Measurements from ENCODE around the gene PEX10. TPM values are rescaled to one million over a fixed set of nuclear protein-coding genes. Genes with fewer than 3 reads are reported as not detected.
"Not testable (repeated sequence)": the region's sequence is repeated elsewhere in the genome, so short reads cannot be mapped to it uniquely, and the experiment has no call there.

PEX10 gene
- polyA plus RNA-seq (ENCODE audit: insufficient read length): 18.0 TPM

DNA sequence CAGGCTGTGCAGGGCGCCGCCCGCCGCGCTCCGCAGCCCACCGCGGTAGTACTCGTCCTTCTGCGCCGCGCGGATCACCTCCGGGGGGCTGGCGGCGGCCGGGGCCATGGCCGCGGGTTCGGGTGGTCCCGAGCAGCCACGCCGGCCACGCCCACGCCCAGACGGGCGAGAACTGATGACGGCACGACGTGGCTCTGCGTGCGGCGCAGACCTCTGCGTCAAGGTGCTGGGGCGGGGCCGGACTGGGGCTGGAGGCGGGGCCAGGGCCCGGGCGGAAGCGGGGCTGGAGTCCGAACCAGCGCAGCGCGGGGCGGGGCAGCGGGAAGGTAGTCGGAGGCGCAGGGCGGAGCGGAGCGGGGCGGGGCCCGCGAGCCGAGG is at the start of gene PEX10:
TSS of gene PEX10 (minus strand) at position 170 of the 378 bp plus-strand sequence. CDS start at position 108, 62 bp downstream.
- DNase-seq (ENCODE audit: low read depth): peak; percentile 79

DNA sequence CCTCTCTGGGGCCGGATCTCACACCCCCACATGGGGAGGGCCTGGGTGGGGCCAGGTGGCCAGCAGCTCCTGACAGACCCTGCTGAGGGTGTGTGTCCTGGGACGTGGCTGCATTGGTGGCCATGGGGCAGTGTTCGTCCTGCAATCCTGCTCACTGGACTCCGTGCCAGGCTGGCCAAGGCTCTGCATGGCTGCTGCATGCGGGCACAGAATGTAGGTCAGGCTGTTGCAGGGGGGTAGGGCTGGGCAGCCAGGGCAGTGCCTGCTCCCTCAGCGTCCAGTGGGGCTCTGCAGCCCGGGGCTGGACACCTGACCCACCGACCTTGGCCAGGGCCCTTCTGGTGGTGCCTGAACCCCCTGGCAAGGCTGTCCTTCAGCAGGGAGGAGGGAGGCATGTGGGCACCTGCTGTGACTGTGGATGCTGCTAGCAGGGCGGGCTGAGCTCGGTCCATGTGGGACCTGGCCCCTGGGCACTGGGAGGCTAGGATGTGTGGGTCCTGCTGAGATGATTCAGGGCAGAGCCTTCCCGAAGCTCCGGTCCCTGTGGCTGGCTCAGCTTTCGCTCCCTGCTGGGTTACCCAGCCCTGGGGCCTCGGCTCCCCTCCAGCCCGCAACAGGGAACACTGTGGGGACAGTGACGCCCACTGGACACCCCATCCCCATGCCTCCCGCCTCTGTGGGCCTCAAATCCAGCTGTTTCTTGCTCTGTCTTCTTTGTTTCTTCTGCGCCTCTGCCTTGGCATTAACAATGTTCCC is 48.8 kb upstream of the PEX10 start:
- DNase-seq (ENCODE audit: low read depth): no peak

DNA sequence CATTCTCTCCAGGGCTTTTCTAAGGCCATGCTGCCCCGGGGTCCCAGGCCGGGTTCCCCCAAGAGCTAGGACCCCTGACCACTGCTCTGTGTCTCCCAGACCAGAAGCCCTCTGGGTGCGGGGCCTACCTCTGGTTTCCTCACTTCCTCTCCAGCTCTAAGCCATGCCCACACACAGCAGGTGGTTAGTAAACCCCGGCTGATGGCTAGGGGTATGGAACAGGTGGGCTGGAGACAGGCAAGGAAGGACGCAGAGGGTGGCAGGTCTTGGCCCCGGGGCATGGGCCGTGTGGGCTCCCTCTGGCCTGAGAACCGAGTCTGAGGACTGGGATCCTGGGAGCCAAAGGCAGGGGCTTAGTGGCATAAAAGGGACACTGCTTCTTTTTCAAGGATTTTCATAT is 47.8 kb upstream of the PEX10 start:
- no peak for DNase-seq (ENCODE audit: low read depth)

DNA sequence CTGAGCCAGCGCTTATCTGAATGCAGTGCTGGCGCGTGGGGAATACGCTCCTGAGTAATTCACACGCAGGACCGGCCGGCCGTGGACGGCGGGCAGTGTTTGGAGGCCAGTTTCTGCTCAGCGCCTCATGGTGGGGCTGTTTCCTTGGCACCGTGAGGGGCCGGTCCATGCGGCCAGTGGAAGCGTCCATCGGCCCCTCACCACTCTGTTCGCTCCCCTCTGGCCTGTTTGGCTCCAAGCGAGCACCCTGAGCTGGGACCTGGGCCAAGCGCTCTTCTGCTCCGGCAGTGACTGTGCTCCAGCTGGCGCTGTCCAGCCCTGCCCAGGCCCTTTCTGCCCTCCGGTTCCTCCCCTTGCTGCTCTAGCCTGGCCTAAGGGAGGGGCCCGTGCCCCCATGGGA is 47.4 kb upstream of the PEX10 start:
- DNase-seq (ENCODE audit: low read depth): no peak

DNA sequence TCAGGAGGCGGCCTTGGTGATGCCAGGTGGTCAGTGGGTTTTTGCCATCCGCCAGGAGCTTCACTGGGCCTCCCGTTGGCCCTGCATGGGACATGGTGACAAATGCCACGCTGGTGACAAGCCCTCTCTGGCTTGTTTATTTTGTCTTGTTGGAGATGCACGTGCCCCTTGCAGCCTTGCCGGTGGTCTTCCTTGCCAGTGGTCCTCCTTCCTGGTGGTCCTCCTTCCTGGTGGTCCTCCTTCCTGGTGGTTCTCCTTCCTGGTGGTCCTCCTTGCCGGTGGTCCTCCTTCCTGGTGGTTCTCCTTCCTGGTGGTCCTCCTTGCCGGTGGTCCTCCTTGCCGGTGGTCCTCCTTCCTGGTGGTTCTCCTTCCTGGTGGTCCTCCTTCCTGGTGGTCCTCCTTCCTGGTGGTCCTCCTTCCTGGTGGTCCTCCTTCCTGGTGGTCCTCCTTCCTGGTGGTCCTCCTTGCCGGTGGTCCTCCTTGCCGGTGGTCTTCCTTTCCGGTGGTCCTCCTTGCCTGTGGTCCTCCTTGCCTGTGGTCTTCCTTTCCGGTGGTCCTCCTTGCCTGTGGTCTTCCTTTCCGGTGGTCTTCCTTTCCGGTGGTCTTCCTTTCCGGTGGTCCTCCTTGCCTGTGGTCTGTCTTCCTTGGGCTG is 46.9 kb upstream of the PEX10 start:
- not testable (repeated sequence) for DNase-seq (ENCODE audit: low read depth)

DNA sequence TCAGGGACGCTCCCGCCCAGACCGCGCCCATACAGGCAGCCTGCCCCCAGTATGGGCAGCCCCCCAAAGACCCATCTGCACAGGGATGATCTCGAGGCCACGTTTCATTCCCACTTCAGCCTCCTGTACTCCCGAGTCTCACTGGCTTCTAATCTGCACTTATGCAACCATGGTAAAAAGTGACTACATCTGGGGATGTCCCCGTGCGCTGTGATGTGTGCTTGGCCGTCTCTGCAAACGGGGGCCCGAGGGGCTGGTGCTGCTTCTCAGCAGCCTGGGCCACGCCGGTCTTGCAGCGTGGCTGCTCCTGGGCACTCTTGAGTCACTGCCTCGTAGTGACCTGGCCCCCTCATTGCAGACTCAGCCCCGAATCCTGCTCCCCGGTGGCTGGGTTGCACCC is 46.3 kb upstream of the PEX10 start:
- no peak for DNase-seq (ENCODE audit: low read depth)

DNA sequence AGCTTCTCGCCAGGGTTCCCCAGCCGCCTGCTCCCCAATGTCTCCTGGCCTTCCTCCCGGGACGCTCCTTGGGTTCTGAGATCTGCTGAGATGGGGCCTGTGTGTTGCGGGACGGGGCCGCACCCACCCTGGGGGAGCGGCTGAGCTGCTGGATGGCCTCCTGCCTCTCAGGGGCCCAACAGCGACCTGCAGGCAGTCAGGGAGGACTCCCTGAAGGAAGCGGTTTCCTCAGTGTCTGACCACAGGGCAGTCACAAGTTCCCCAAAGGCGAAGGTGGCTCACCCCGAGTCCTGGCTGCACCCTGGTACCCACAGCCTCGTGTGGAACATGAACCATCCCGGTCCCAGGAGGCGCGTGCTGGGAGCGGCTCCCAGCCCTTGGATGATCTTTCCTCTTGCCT is 45.1 kb upstream of the PEX10 start:
- DNase-seq (ENCODE audit: low read depth): no peak

DNA sequence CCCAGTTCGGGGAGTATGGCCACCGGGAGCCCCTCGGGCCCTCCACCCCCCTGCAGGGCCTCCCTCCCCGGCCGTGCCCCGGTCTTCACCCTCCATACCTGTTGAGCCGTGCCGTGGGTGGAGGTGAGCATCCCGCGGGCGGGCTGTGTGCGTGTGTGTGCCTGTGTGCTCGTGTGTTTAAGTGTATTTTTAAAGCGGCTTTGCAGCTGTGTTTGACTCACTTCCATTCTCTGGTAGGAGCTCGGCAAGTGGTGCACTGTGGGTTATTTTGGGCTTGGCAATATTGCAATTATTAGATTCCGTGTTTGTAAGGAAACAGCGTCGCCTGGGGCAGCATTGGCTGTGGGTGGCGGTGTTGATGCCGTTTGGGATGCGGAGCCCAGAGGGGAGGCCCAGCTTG is 43.4 kb upstream of the PEX10 start:
- no peak for DNase-seq (ENCODE audit: low read depth)

DNA sequence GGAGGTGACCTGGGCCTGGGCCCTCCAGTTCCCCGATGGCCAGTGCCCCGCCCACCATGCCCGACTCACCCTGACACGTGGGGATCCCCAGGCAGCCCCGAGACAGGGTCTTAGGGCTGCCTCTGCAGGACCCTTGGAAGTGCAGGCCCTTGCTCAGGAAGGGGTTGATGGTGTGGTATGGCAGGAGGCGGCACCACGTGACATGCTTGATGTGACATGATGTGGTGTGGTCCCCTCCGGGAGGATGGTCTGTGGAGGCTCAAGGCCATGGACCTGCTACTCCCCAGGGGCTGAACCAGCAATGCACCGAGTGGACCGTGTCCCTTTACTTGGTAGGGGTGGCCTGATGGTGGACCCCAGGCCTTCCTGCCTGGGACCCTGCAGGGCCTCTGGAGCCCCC is 41.9 kb upstream of the PEX10 start:
- no peak for DNase-seq (ENCODE audit: low read depth)

DNA sequence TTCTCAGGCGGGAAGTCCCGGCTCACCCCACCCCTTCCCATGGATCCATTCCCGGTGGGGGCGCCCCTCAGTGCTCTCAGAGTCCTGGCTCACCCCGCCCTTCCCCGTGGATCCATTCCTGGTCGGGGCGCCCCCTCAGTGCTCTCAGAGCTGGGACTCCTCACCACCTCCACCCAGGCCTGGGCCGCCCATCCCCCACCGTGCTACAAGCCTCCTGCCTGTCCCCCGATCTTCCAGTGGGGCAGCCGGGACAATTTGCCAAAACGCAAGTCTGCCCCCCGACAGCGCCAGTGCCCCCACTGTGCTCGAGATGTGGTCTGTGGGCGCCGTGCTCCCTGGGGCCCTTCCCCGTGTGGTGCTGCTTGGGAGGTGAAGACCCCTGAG is 40.6 kb upstream of the PEX10 start:
- DNase-seq (ENCODE audit: low read depth): no peak

DNA sequence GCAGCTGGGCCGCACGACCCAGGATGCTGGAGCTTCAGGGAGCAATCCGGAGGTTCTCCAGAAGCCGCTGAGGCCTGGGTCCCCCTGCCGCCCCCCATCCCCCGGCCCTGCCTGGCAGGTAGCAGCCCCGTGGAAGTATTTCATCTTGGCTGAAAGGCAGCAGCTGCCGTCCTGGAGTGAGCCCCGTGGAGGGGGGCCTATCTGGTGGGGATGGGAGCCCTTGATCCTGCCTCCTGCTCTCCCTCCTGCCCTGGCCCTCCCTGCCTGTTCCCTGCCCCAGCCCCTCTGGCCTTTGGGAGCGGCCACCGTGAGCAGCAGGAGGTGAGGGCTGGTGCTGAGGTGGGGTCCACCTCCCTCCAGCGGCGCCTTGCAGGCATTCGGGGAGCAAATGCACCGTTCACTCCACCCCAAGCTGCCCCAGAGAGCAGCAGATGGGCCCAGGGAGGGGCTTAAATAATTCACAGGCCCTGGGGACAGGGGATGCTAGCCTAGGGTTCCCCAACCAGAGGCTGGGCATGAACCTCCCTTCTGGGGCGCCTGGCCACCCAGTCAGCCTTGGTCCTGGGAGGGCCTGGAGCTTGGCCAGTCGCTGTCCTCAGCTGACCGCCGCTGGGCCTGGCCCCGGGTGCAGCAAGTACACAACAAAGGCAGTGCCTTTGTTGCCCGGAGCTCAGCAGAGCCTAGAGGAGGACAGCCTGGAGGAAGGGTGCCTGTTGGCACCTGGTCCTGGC is 40.0 kb upstream of the PEX10 start:
- DNase-seq (ENCODE audit: low read depth): no peak

DNA sequence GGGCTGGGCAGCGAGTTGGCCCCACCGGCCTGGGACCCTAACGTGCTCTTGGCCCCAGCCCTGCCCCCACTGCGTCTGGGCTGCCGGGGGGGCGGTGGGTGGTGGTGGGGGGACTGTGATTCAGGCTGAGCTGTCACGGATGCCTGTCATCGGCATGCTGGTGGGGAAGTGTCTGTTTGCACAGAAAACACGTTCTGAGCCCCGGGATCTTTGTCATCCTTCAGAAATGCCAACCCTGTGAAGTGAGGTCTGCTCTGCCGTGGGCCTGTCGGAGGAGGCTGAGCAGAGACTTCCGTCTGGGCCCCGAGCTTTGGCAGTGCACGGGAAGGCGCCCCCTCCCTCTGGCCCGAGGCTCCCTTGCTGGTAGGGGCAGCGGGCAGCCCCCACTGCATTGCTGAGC is 39.4 kb upstream of the PEX10 start:
- no peak for DNase-seq (ENCODE audit: low read depth)

DNA sequence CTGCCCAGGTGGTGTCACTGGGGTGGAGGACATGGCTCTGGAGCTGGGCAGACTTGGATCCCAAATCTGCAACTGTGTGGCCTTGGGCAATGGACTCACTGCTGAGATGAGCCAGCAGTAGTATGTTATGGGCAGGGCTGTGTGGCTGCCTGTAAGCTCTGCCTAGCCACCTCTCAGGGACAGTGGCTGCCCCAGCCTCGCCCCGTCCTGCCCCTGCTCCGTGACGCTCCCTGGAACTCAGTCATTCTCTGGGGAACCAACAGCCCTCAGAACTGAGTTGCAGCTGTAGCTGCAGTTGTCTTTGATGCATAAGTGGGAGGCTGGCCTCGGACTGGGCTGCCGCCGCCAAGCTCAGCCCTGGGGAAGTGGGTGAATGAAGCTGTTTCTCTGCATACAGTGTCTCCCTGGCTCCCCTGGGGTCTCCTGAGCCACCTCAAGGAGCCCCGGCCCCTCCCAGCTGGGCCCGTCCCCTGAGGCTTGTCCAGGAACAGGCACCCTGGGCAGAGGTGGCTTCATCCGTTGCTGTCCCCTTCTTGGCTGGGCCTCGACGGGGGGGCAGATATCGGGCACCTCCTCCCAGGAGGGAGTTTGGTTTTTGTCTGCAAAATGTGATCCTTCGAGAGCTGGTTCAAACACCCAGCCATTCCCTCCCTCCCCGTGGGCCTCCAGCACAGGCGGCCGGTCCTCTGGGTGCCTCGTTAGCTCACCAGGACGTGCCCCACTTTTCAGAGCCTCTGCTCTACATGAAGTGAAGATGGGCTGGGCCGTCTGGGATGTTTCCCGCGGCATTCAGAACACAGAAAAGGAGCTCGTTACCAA is 37.5 kb upstream of the PEX10 start:
- no peak for DNase-seq (ENCODE audit: low read depth)

DNA sequence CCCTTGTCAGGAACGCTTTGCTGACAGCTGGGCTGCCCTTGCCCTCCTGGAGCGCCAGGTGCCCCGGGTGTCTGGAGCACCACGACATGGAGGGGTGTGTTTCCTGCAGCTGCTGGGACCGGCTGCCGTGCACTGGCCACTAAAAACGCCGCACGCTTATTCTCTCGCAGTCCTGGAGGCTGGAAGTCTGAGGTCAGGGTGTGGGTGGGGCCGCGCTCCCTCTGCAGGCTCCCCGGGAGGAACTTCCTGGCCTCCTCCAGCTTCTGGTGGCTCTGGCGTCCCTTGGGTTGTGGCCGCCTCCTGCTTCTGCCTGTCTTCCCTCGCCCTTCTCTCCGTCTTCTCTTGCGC is 35.7 kb upstream of the PEX10 start:
- DNase-seq (ENCODE audit: low read depth): no peak

DNA sequence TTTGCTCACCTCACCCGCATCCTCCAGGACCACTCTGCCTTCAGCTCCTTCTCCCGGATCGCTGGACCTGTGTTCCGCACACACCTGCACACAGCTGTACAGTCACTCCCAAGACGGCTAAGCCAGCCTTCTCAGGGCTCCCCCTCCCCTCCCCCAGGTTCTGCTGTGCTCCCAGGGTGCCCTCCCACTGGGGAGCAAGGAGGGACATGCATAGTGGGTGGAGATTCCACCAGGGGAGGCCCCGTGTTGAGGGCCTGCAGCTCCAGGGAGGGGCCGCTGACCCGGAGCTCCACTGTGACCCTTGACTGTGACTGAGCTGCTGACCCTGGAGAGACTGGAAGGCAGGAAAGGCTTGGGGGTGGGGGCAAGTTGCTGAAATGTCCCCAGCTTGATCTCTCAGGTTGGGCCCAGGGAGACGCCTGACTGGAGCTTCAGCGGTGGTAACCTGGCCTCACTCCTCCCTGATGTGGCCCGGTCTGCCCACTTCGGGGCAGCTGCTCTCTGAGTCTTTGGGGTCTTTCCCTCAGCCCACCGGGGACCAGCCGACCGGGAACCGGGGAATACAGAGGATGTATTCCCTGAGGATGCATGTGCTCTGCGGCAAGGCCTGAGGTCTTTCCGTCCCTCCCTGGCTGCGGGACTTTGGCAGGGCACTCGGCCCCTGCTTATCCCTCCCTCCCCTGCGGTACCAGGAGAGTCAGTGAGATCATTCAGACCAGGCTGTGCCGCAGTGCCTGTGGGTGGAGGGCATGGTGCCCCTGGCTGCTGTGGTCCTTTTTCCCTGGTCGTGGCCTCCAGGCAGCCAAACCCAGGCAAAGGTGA is 35.1 kb upstream of the PEX10 start:
- no peak for DNase-seq (ENCODE audit: low read depth)

DNA sequence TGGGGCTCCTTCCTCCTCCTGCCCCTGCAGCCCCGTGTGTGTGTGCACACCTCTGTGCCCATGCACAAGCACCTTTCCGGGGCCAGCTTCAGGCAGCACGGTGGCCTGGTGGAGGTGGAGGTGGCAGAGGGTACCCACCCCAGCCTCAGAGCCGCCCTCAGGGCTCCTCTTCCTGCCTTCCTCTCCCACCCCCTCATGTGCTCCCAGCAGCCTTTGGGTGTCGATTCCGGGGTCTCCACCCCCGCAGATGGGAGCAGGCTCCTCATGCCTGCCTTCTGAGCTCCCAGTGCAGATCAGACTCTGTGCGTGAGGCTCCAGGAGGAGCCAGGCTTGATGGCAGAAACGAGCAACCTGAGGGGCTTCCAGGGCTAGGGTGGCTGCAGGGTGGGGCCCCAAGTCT is 34.5 kb upstream of the PEX10 start:
- DNase-seq (ENCODE audit: low read depth): no peak

DNA sequence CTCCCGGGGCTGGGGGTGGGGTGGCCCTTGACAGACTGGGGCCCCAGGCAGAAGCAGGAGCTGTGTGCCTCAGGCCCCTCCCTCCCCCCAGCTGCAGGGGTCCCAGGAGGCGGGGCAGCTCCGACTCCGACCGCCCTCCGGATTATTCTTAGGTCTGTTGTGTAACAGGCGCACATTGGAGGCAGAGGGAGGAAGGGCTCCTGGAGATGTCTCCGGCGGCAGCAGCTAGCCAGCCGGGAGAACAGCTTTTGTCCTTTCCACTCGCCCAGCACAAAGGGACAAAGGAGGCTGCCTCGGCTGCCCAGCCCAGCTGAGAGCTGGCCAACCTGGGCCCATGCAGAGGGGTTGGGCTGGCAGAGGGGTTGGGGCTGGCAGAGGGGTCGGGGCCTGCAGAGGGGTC is 34.0 kb upstream of the PEX10 start:
- DNase-seq (ENCODE audit: low read depth): no peak

DNA sequence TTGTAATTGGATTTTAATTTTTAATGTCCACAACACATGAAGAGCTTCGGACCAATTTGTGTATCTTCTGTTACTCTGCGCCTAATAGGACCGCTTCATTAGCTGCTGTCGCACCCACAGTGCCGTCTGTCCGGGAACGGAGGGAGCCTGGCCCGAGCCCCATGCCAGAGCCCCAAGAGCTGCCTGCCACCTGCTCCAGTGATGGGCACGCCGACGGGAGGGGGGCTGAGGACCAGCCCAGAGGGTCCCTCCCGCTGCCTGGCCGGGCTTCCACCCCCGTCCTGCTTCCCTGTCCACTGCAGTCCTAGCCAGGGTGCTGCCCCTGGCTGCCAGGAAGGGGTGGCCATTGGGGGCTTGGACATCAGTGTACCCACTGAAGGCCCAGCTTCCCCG is 33.5 kb upstream of the PEX10 start:
- DNase-seq (ENCODE audit: low read depth): no peak

DNA sequence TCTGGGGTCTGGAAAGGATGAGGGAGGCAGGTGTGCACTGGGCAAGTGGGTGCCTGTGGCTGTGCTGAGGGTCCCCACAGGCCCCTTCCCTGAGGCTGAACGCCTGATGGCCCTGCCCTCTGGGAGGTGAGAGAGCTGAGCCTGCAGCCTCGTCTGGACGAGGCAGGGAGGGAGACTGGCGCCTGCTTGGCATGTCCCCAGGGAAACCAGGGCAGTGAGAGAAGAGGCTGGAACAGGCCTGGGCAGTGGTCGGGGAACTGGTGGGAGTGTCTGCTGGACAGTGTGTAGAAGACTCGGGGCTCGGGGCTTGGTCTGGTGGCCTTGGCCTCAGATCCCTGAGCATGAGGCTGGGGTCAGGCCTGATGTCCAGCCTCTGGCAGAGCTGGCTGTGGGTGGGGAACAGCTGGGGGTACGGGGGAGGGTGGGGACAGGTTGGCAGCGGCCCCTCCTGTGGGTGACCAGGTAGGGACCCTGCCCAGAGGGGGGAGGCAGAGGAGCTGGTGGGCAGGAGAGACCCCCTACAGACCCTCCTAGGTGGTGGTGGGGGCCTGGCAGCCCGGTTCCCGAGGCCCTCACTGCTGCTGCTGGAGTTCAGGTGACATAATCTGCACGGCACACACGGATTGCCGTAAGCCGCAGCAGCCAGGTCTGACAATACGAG is 32.9 kb upstream of the PEX10 start:
- no peak for DNase-seq (ENCODE audit: low read depth)

DNA sequence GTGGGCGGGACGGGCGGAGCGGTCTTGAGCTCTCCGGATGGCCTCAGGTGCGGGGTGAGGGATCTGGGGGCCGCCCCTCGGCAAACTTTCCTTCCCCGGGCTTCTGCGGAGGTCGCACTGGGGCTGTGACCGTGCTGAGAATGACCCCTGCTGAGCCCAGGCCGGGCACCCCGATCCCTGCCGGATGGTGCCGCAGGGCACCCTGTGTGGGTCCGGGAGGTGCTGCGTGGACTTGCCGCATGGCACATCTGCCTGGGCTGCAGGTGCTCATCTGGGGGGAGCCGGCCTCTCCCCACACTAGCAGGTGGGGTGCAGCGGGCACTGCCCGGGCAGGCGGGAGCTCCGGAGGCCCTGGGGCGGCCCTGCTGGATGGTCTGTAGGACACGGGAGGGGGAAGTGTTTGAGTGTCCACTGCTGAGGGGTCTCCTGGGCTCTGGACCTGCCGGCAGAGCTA is 31.8 kb upstream of the PEX10 start:
- no peak for DNase-seq (ENCODE audit: low read depth)
